Stimulated activated CD4-positive, alpha-beta T cell treated with anti-CD3 and anti-CD28 coated beads, TNF-alpha, amount 100 ng/mL, for 48 hours (primary cell): ENCODE results near the gene LDLRAD4.

Experiments used
- DNase-seq, 3 donors: peaks; one replicate each; pipeline ENCODE4 v3.0.0-alpha.2; 2020; ENCODE audit warnings: low read depth in 3 of 3

LDLRAD4 gene

GRCh38 chr18:13510594-13510993 lies 292.0 kb downstream of the LDLRAD4 start:
- DNase-seq = no peak

- DNase-seq = no peak
Measured at GRCh38 chr18:13511961-13512577, 293.5 kb downstream of the LDLRAD4 start.

- no peak for DNase-seq
Measured at GRCh38 chr18:13513021-13513420, 294.5 kb downstream of the LDLRAD4 start.

- no peak for DNase-seq
Measured at GRCh38 chr18:13513481-13513880, 294.9 kb downstream of the LDLRAD4 start.

- no peak for DNase-seq
Measured at GRCh38 chr18:13514558-13514957, 296.0 kb downstream of the LDLRAD4 start.

GRCh38 chr18:13516855-13517254 lies 298.3 kb downstream of the LDLRAD4 start:
- DNase-seq = no peak

GRCh38 chr18:13517369-13517768 lies 298.8 kb downstream of the LDLRAD4 start:
- DNase-seq = no peak

- no peak for DNase-seq
Measured at GRCh38 chr18:13518382-13518781, 299.8 kb downstream of the LDLRAD4 start.

- no peak for DNase-seq
Measured at GRCh38 chr18:13520306-13520705, 301.7 kb downstream of the LDLRAD4 start.

GRCh38 chr18:13520741-13521140 lies 302.2 kb downstream of the LDLRAD4 start:
- DNase-seq = no peak

GRCh38 chr18:13521418-13521817 lies 302.9 kb downstream of the LDLRAD4 start:
- no peak for DNase-seq

- no peak for DNase-seq
Measured at GRCh38 chr18:13522256-13522655, 303.7 kb downstream of the LDLRAD4 start.

GRCh38 chr18:13522861-13523660 lies 304.5 kb downstream of the LDLRAD4 start:
- no peak for DNase-seq

- DNase-seq = no peak
Measured at GRCh38 chr18:13524054-13524453, 305.5 kb downstream of the LDLRAD4 start.

GRCh38 chr18:13524811-13525210 lies 306.3 kb downstream of the LDLRAD4 start:
- DNase-seq = no peak

GRCh38 chr18:13525381-13526029 lies 306.9 kb downstream of the LDLRAD4 start:
- DNase-seq = no peak

- no peak for DNase-seq
Measured at GRCh38 chr18:13526519-13526918, 308.0 kb downstream of the LDLRAD4 start.

- DNase-seq = no peak
Measured at GRCh38 chr18:13527256-13527655, 308.7 kb downstream of the LDLRAD4 start.

- no peak for DNase-seq
Measured at GRCh38 chr18:13527730-13528129, 309.2 kb downstream of the LDLRAD4 start.

- no peak for DNase-seq
Measured at GRCh38 chr18:13528739-13529392, 310.3 kb downstream of the LDLRAD4 start.

GRCh38 chr18:13530033-13530878 lies 311.7 kb downstream of the LDLRAD4 start:
- DNase-seq = no peak
